Lung (tissue), 13 donors: Measurements from ENCODE around the gene RNASE2. TPM values are rescaled to one million over a fixed set of nuclear protein-coding genes. Genes with fewer than 3 reads are reported as not detected.

Source experiments
- ATAC-seq: fragments of 200-7000 bp; cut with Tn5 transposase; one replicate; pipeline ENCODE4 v1.9.1; 2020; ENCODE audit warnings: moderate number of reproducible peaks; ENCODE audit not compliant: insufficient read depth, low FRiP score
- DNase-seq, 3 donors: peaks; one replicate each; pipeline ENCODE4 v3.0.0-alpha.2; 2013 to 2017
- H3K27ac ChIP-seq, 2 donors: one replicate each; pipeline ENCODE4 v1.5.1; 2013; ENCODE audit warnings: mild to moderate bottlenecking in 2 of 2, moderate library complexity in 2 of 2, control low read depth in 1 of 2, inconsistent platforms in 1 of 2, low read depth in 1 of 2, low read length in 1 of 2
- H3K27me3 ChIP-seq, 3 donors: one replicate each; pipeline ENCODE4 v1.5.1; 2013; ENCODE audit warnings: low read length in 2 of 3; ENCODE audit not compliant: control insufficient read depth in 3 of 3, insufficient read depth in 3 of 3
- H3K36me3 ChIP-seq, 4 donors: one replicate each; pipeline ENCODE4 v1.5.1; 2013; ENCODE audit warnings: low read length in 4 of 4, mild to moderate bottlenecking in 1 of 4, moderate library complexity in 1 of 4; ENCODE audit not compliant: control insufficient read depth in 4 of 4, insufficient read depth in 4 of 4
- H3K4me1 ChIP-seq, 5 donors: one replicate each; pipeline ENCODE4 v1.5.1; 2013; ENCODE audit warnings: low read length in 5 of 5, mild to moderate bottlenecking in 2 of 5, moderate library complexity in 1 of 5; ENCODE audit not compliant: control insufficient read depth in 5 of 5, insufficient read depth in 5 of 5
- H3K4me3 ChIP-seq: one replicate; pipeline ENCODE4 v1.5.1; 2013; ENCODE audit warnings: mild to moderate bottlenecking, control low read depth, moderate library complexity
- H3K9ac ChIP-seq, 2 donors: one replicate each; pipeline ENCODE4 v1.5.1; 2013; ENCODE audit warnings: low read length in 2 of 2, control low read depth in 1 of 2; ENCODE audit not compliant: insufficient read depth in 1 of 2
- H3K9me3 ChIP-seq, 4 donors: one replicate each; pipeline ENCODE4 v1.5.1; 2013; ENCODE audit warnings: low read length in 3 of 4, mild to moderate bottlenecking in 1 of 4, moderate library complexity in 1 of 4; ENCODE audit not compliant: control insufficient read depth in 4 of 4, insufficient read depth in 3 of 4
- WGBS, 2 donors: extraction: QIAGEN DNeasy Blood & Tissue Kit; methylation state at CpG; one replicate each; pipeline ENCODE4 v1.1.7; 2013; 5-methylcytosine and 5-hydroxymethylcytosine counted together
- polyA plus RNA-seq, 2 donors: library from polyadenylated mRNA; stranded (reverse); fragments of 200-250 nt; gene quantifications; one replicate each; pipeline ENCODE4 v1.2.1, GENCODE V29; 2013
- small RNA-seq: library from RNA; depleted of rRNA; stranded (forward); fragments of <200 nt; gene quantifications from one replicate; pipeline ENCODE3, GENCODE V24; 2014; ENCODE audit warnings: low replicate concordance
- total RNA-seq, 2 donors: library from RNA; depleted of rRNA in 1 of 2; stranded (reverse); fragments of >200 nt in 1 of 2; gene quantifications; one replicate each; pipeline ENCODE4 v1.2.1, GENCODE V29; 2014 to 2021
- TF ChIP-seq, protein P1 (sequence below): IDR thresholded peaks from 2 replicates; pipeline ENCODE4 v1.5.1; 2012; ENCODE audit warnings: mild to moderate bottlenecking; ENCODE audit errors: control extremely low read depth, extremely low read depth
- donor health status: control.
- donor health status: control.
- donor health status: Bipolar disorder and iron deficiency.
- donor health status: healthy.
- donor health status: DM: yes; HTN: yes; CAD: no.

RNASE2 gene
- total and polyA plus RNA-seq, 4 donors, result 2.4 to 65.0 (median 8.3) TPM

- H3K27me3 ChIP-seq, result no peaks in the 10 kb centered on the region
- TF ChIP-seq, protein P1, sequence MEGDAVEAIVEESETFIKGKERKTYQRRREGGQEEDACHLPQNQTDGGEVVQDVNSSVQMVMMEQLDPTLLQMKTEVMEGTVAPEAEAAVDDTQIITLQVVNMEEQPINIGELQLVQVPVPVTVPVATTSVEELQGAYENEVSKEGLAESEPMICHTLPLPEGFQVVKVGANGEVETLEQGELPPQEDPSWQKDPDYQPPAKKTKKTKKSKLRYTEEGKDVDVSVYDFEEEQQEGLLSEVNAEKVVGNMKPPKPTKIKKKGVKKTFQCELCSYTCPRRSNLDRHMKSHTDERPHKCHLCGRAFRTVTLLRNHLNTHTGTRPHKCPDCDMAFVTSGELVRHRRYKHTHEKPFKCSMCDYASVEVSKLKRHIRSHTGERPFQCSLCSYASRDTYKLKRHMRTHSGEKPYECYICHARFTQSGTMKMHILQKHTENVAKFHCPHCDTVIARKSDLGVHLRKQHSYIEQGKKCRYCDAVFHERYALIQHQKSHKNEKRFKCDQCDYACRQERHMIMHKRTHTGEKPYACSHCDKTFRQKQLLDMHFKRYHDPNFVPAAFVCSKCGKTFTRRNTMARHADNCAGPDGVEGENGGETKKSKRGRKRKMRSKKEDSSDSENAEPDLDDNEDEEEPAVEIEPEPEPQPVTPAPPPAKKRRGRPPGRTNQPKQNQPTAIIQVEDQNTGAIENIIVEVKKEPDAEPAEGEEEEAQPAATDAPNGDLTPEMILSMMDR, result no peak
- H3K9ac ChIP-seq, result no peak overlapping the region
- DNase-seq (no peak), ATAC-seq (no peak)
- peaks cover 0 to 2% (median 0%) of the 10 kb centered on the region in 5 donors for H3K4me1 ChIP-seq
- peaks cover 13 to 24% (median 21%) of the 10 kb centered on the region in 4 donors for H3K36me3 ChIP-seq
- H3K27ac ChIP-seq, result no peak overlapping the region
- H3K4me3 ChIP-seq, result no peak overlapping the region
- H3K9me3 ChIP-seq, result no peaks in the 10 kb centered on the region
- WGBS, 2 donors, result 84 to 87% methylated on average over 4 of the region's 4 CpGs
These were observed 44.3 kb downstream of the RNASE2 start for GRCh38 chr14:20999591-20999990.

- TF ChIP-seq, protein P1, result no peak
- DNase-seq (no peak), ATAC-seq (no peak)
- no peak overlapping the region for H3K9ac ChIP-seq
- no peak overlapping the region for H3K27ac ChIP-seq
- 75 to 84% methylated on average over 7 of the region's 7 CpGs for WGBS, 2 donors
- peaks cover 3 to 10% (median 6%) of the 10 kb centered on the region in 4 donors for H3K36me3 ChIP-seq
- H3K9me3 ChIP-seq, result no peaks in the 10 kb centered on the region
- peaks cover 0 to 2% (median 0%) of the 10 kb centered on the region in 5 donors for H3K4me1 ChIP-seq
- no peak overlapping the region for H3K4me3 ChIP-seq
- H3K27me3 ChIP-seq, result no peaks in the 10 kb centered on the region
These were observed 45.9 kb downstream of the RNASE2 start for GRCh38 chr14:21001218-21001617.

DNA sequence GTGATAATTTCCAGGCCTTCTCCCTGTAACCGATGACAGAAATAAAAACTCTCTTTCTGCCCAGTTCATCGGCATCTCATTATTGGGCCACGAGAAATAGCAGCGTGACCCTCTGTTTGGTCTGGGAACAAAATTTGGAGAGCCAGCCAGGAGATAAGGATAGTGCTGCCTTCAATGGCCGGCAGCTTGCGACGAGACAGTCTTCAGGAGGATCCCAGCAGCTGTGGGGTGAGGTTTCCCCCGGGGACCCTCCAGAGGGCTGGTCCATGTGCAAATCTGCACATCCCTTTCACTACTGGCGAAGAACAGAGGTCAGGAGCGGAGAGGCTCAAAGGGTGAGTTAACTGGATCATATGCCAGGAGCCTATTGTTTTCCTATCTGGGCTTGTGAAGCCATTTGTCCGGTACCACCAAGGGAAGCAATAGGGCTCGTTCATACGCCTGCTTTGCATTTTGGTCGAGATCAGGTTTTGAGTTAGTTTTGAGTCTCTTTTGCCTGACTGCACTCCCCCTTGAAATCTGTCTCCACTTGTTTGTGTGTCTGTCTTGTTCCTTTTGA is 48.6 kb downstream of the RNASE2 start:
- Histone ChIP-seq H3K4me1 (no peaks in the 10 kb centered on the region), H3K27ac (no peak overlapping the region), H3K9ac (no peak overlapping the region), H3K4me3 (no peak overlapping the region), H3K27me3 (no peaks in the 10 kb centered on the region), H3K36me3 (no peaks in the 10 kb centered on the region), H3K9me3 (no peaks in the 10 kb centered on the region)
- WGBS, 2 donors, result 89 to 93% methylated on average over 14 of the region's 14 CpGs
- DNase-seq (no peak), ATAC-seq (no peak)
- TF ChIP-seq, protein P1, result no peak

Small RNA genes within 50 kb of the gene (small RNA-seq; reads per million reads assigned to genes)
- not detected for gene RN7SL189P

Other genes starting within 250 kb of the RNASE2 start
- not detected for gene EDDM3A, start 209.6 kb upstream of the RNASE2 start, total RNA-seq
- gene EDDM3A, start 209.6 kb upstream of the RNASE2 start, polyA plus RNA-seq, result not detected
- gene EDDM3B, start 187.1 kb upstream of the RNASE2 start, total RNA-seq, result not detected
- under 1 TPM in 1 of 2 donors, not detected in 1; 0.09 TPM for gene EDDM3B, start 187.1 kb upstream of the RNASE2 start, polyA plus RNA-seq
- gene RNASE6, start 174.2 kb upstream of the RNASE2 start, total RNA-seq, result 10 to 100 TPM in 1 of 2 donors, 1 to 10 TPM in 1; 8.1 to 15.9 TPM
- gene RNASE6, start 174.2 kb upstream of the RNASE2 start, polyA plus RNA-seq, result 10 to 100 TPM in 1 of 2 donors, 1 to 10 TPM in 1; 5.1 to 37.2 TPM
- 100 to 1,000 TPM; 511 to 773 TPM for gene RNASE1, start 152.6 kb upstream of the RNASE2 start, total RNA-seq
- 1,000 to 10,000 TPM; 1,226 to 1,326 TPM for gene RNASE1, start 152.6 kb upstream of the RNASE2 start, polyA plus RNA-seq
- under 1 TPM in 1 of 2 donors, not detected in 1; 0.31 TPM for gene RNASE3, start 64.1 kb upstream of the RNASE2 start, total RNA-seq
- gene RNASE3, start 64.1 kb upstream of the RNASE2 start, polyA plus RNA-seq, result 1 to 10 TPM in 1 of 2 donors, under 1 TPM in 1; 0.79 to 2.5 TPM
- gene METTL17, start 34.5 kb downstream of the RNASE2 start, total RNA-seq, result 10 to 100 TPM; 53.8 to 59.6 TPM
- 10 to 100 TPM; 51.2 to 67.1 TPM for gene METTL17, start 34.5 kb downstream of the RNASE2 start, polyA plus RNA-seq
- gene SLC39A2, start 43.8 kb downstream of the RNASE2 start, total RNA-seq, result not detected
- under 1 TPM; 0.02 to 0.08 TPM for gene SLC39A2, start 43.8 kb downstream of the RNASE2 start, polyA plus RNA-seq
- 100 to 1,000 TPM in 1 of 2 donors, 10 to 100 TPM in 1; 50.6 to 112 TPM for gene NDRG2, start 69.6 kb downstream of the RNASE2 start, total RNA-seq
- gene NDRG2, start 69.6 kb downstream of the RNASE2 start, polyA plus RNA-seq, result 10 to 100 TPM; 46.1 to 66.7 TPM
- under 1 TPM in 1 of 2 donors, not detected in 1; 0.65 TPM for gene TPPP2, start 74.7 kb downstream of the RNASE2 start, total RNA-seq
- not detected for gene TPPP2, start 74.7 kb downstream of the RNASE2 start, polyA plus RNA-seq
- not detected for gene RNASE13, start 79.3 kb downstream of the RNASE2 start, total RNA-seq
- gene RNASE13, start 79.3 kb downstream of the RNASE2 start, polyA plus RNA-seq, result not detected
- not detected for gene RNASE7, start 86.9 kb downstream of the RNASE2 start, total RNA-seq
- gene RNASE7, start 86.9 kb downstream of the RNASE2 start, polyA plus RNA-seq, result under 1 TPM; 0.13 to 0.18 TPM
- gene RNASE8, start 102.3 kb downstream of the RNASE2 start, total RNA-seq, result not detected
- gene RNASE8, start 102.3 kb downstream of the RNASE2 start, polyA plus RNA-seq, result not detected
- gene ARHGEF40, start 114.8 kb downstream of the RNASE2 start, total RNA-seq, result 10 to 100 TPM; 36.7 to 48.6 TPM
- 10 to 100 TPM; 13.1 to 17.8 TPM for gene ARHGEF40, start 114.8 kb downstream of the RNASE2 start, polyA plus RNA-seq
- gene ZNF219, start 143.2 kb downstream of the RNASE2 start, total RNA-seq, result 10 to 100 TPM in 1 of 2 donors, 1 to 10 TPM in 1; 8.0 to 48.5 TPM
- gene ZNF219, start 143.2 kb downstream of the RNASE2 start, polyA plus RNA-seq, result 10 to 100 TPM; 21.6 to 38.3 TPM
- under 1 TPM; 0.20 to 0.52 TPM for gene TMEM253, start 145.6 kb downstream of the RNASE2 start, total RNA-seq
- under 1 TPM; 0.24 to 0.43 TPM for gene TMEM253, start 145.6 kb downstream of the RNASE2 start, polyA plus RNA-seq
- not detected for gene OR5AU1, start 200.6 kb downstream of the RNASE2 start, total RNA-seq
- gene OR5AU1, start 200.6 kb downstream of the RNASE2 start, polyA plus RNA-seq, result not detected